GM12875 (cell line): ENCODE results near the gene TPI1.
"Not testable (repeated sequence)": the region's sequence is repeated elsewhere in the genome, so short reads cannot be mapped to it uniquely, and the experiment has no call there.

Experiments used
- H3K4me3 ChIP-seq: one replicate; pipeline ENCODE4 v1.5.1; 2011; ENCODE audit warnings: low read depth, low read length, control low read depth
- CTCF ChIP-seq: IDR thresholded peaks from 2 replicates; pipeline ENCODE4 v1.5.1; 2011; ENCODE audit warnings: low read depth, mild to moderate bottlenecking, control low read depth, inconsistent platforms, low read length, moderate library complexity, borderline replicate concordance; ENCODE audit not compliant: insufficient read depth

The TPI1 gene

GRCh38 chr12:6887460-6887859, 20.1 kb downstream of the TPI1 start:
- no peak overlapping the region for H3K4me3 ChIP-seq
- no peak for TF ChIP-seq CTCF

GRCh38 chr12:6888360-6888759, 21.0 kb downstream of the TPI1 start:
- no peak overlapping the region for H3K4me3 ChIP-seq
- no peak for TF ChIP-seq CTCF

GRCh38 chr12:6888794-6889193, 21.5 kb downstream of the TPI1 start:
- H3K4me3 ChIP-seq, result not testable (repeated sequence)

- H3K4me3 ChIP-seq, result not testable (repeated sequence)
Observed at GRCh38 chr12:6889775-6890573, 22.6 kb downstream of the TPI1 start.

GRCh38 chr12:6890789-6891645, 23.7 kb downstream of the TPI1 start:
- peak; percentile 89 for TF ChIP-seq CTCF
- peak overlapping the region; percentile 55 for H3K4me3 ChIP-seq

GRCh38 chr12:6891646-6892001, 24.3 kb downstream of the TPI1 start:
- H3K4me3 ChIP-seq, result peak overlapping the region; percentile 55
- no peak for TF ChIP-seq CTCF

- not testable (repeated sequence) for H3K4me3 ChIP-seq
Observed at GRCh38 chr12:6892683-6893082, 25.4 kb downstream of the TPI1 start.

GRCh38 chr12:6894321-6894720, 27.0 kb downstream of the TPI1 start:
- no peak overlapping the region for H3K4me3 ChIP-seq
- TF ChIP-seq CTCF, result no peak
